SKM-1 (cell line): ENCODE results near the gene CACNA1S.

Experiments
- DNase-seq: peaks from one replicate; lab custom pipeline; 2025; ENCODE audit not compliant: unreplicated experiment; lab: John Stamatoyannopoulos, UW

Gene CACNA1S

DNA sequence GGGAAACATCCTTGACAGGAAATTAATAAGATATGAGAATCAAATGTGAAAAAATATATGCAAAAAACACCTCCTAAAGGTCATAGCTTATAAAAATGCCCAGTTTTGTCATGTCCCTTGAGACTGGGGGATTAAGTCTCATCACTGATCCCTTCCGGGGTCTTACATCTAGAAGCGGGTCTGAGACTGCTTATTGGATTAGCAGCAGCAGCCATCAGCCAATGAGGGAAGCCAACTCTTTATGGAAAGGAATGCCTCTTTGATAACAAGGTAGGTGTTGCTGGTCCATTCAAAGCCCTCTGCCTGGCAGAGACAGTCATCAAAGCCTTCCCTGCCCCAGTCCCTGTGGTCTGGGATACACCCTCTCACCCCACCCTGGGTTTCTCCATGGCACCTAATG lies 3.9 kb upstream of the CACNA1S start:
- DNase-seq: no peak

DNA sequence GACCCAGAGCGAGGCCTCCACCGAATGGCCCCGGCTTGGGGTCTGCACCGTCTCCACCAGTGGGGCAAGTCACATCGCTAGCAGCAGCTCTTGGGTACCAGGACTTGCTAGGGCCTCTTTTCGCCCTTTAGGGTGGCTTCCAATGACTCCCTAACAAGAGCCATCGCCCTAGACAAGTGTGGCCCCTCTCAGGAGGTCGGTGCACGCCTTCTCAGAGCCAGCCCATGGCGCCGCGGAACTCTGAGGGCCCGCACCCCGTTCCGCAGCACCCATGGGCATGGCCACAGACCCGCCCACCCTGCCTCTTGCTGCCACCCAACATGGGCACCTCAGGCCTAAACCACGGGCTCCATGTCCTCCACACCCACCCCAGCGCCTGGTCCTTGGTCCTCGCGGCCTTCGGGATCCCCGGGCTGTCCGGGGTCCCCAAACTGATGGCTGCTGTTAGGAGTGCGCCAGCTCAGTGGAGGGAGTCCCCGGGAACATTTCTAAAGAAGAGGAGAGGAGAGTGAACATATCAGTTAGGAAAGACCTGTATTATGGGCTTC lies 3.2 kb upstream of the CACNA1S start:
- DNase-seq: no peak

GRCh38 chr1:201114245-201115131 lies 2.3 kb upstream of the CACNA1S start:
- DNase-seq: peak; percentile 99

DNA sequence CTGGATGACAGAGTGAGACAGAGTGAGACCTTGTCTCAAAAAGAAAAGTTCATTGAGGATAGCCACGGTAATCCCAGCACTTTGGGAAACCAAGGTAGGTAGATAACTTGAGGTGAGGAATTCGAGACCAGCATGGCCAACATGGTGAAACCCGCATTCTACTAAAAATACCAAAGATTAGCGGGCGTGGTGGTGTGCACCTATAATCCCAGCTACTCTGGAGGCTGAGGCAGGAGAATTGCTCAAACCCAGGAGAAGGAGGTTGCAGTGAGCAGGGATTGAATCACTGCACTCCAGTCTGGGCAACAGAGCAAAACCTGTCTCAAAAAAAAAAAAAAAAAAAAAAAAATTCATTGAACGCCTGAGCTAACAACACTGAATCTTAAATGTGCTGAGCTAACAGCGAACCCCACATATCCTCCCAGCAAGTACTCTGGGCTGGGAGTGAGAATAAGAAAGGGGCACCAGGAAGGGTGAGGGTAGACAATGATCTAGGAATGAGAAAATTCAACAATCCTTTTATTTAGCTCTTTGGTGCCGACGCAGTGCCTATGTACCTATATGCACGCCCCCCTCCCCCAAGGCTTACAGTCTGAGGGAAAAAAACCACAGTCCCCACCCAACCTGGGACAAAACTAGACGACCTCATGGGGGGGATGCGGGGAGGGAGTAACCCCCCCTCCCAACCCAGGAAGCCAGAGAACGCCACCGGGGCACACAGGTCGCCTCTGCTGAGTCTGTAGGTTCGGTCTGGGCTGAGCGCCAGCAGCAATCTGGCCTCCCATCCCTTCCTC lies 1.4 kb upstream of the CACNA1S start:
- DNase-seq: no peak

GRCh38 chr1:201112926-201113325 lies 700 bp upstream of the CACNA1S start:
- no peak for DNase-seq

GRCh38 chr1:201111672-201112071 lies 554 bp downstream of the CACNA1S start:
- DNase-seq: no peak

- DNase-seq: no peak
Measured at GRCh38 chr1:201111156-201111555, 1.1 kb downstream of the CACNA1S start.

GRCh38 chr1:201110616-201111015 lies 1.6 kb downstream of the CACNA1S start:
- no peak for DNase-seq

- DNase-seq: no peak
Measured at GRCh38 chr1:201110138-201110537, 2.1 kb downstream of the CACNA1S start.

GRCh38 chr1:201109651-201110050 lies 2.6 kb downstream of the CACNA1S start:
- DNase-seq: no peak

GRCh38 chr1:201108614-201109013 lies 3.6 kb downstream of the CACNA1S start:
- no peak for DNase-seq

DNA sequence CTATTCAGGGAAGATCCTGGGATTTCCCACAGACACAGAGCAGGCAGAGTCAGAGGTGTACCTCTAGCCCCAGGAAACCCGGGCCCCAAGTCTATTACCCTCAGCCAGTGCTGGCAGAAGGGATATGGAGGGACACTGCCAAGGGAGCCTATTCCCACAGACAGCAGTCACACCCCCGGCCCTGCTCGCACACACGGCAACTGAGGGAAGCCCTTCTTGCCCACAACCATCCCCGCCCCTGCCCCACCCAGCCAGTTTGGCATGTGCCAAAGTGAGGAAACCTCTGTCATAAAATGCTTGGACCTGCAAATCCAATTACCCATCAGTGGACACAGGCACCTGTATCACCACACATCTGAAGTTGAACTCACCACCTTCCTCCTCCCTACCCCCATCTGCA lies 6.5 kb downstream of the CACNA1S start:
- no peak for DNase-seq

- DNase-seq: no peak
Measured at GRCh38 chr1:201104141-201104540, 8.1 kb downstream of the CACNA1S start.

- no peak for DNase-seq
Measured at GRCh38 chr1:201103666-201104065, 8.6 kb downstream of the CACNA1S start.

- DNase-seq: no peak
Measured at GRCh38 chr1:201100169-201100930, 11.9 kb downstream of the CACNA1S start.

GRCh38 chr1:201098992-201099677 lies 13.1 kb downstream of the CACNA1S start:
- DNase-seq: no peak

DNA sequence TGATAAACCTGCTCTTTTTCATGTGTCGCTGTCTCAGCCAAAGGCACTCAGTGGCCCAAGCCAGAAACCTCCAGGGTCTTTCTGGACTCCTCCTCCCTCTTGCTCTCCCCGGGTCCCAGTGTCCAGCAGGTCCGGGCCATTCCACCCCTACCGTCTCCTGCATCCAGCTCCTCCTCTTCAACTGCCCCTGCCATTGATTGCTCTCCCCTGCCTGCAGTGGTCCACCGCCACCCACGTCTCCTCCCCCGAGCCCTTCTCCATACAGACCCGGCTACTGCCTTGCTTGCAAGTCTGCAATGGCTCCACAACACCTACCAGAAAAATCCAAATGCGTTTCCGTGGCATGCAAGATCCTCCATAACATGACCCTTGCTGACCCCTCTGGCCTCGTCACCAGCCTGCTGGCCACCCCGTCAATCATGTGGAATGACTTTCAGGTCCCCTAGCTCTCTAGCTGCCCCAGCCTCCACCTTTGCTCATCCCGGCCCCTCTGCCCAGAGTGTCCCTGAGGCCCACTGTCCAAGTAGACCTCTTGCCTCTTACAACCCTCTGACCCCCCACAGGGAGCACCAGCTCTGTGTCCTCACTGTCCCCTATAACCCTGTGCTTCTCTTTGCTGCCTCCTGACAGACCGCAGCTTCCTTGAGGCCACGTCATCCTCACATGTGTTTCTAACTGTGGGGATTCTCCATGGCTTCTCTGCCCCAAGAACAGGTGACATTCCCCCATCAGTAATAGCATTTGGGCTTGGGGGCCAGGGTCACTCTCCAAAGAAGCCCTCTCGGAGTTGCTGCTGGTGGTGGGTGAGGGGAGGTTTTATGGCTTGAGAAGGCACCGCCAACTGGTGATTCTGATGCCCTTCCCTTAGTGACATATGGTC lies 15.0 kb downstream of the CACNA1S start:
- no peak for DNase-seq

DNA sequence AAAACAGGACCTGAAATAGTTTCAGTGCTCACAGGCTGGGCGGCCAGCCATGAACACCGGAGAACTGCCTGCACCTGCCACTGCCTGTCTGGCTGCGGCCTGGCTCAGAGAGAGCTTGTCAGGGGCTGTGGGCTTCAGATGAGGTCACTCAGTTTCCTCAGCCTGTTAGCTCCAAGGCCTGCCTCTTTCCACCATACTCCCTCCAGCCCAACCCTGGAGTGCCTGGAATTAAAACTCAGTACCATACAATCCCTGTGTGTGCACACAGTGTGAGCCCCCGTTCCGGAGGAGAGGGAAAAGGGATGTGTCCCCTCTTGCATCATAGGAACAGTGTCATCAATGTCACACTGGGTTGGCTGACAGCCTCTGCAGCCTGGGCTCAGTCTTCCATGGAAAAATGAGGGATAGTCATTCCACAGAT lies 16.2 kb downstream of the CACNA1S start:
- DNase-seq: no peak

- no peak for DNase-seq
Measured at GRCh38 chr1:201095581-201095980, 16.6 kb downstream of the CACNA1S start.

- no peak for DNase-seq
Measured at GRCh38 chr1:201094832-201095231, 17.4 kb downstream of the CACNA1S start.
